NCI-H1694 treated with DMSO at 0.1 percent for 48 hours (cell line): ENCODE results near the gene UAP1L1.
A peak's percentile ranks its signal among the peaks of the same experiment; 100 is the strongest.
"Not testable (repeated sequence)": the region's sequence is repeated elsewhere in the genome, so short reads cannot be mapped to it uniquely, and the experiment has no call there.

Experiments
- DNase-seq: peaks from one replicate; lab custom pipeline; 2025; lab: John Stamatoyannopoulos, UW

UAP1L1 gene

GRCh38 chr9:137057545-137057944, 19.8 kb upstream of the UAP1L1 start:
- peak; percentile 13 for DNase-seq

GRCh38 chr9:137058521-137059234, 18.6 kb upstream of the UAP1L1 start:
- no peak for DNase-seq

- no peak for DNase-seq
These were observed 14.9 kb upstream of the UAP1L1 start for GRCh38 chr9:137062384-137062783.

GRCh38 chr9:137062798-137063197, 14.5 kb upstream of the UAP1L1 start:
- DNase-seq, result not testable (repeated sequence)

- DNase-seq, result no peak
These were observed 13.8 kb upstream of the UAP1L1 start for GRCh38 chr9:137063311-137064026.

GRCh38 chr9:137064027-137064879, 13.1 kb upstream of the UAP1L1 start:
- DNase-seq, result no peak

GRCh38 chr9:137064880-137065164, 12.5 kb upstream of the UAP1L1 start:
- DNase-seq, result no peak

DNA sequence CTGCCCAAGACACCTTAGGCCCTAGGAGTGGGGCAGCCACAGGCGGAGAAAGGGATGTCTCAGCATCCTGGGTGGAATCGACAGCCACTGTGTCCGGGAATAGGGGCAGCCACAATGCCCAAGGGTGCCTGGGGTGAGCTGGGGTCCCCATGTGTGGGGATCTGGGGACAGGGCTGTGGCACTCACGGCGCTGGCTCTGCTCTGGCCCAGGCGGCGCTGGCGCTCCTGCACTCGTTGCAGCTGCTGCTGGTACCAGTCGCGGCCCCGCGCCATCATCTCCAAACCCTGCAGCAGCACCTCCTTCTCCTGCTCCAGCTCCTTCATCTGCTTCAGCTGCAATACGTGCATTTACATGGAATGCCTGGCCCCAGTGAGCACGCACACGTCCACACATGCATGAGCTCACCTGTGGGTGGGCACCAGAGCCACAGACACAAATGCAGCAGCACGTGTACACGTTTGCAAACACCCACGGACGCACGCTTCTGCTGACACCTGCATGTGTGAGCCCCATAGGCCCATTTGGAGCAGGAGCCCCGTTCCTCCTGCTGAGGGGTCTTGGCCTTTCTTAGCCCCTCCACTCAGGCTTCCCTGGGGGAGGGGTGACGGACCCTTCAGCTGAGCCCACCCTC, 11.9 kb upstream of the UAP1L1 start:
- no peak for DNase-seq

DNA sequence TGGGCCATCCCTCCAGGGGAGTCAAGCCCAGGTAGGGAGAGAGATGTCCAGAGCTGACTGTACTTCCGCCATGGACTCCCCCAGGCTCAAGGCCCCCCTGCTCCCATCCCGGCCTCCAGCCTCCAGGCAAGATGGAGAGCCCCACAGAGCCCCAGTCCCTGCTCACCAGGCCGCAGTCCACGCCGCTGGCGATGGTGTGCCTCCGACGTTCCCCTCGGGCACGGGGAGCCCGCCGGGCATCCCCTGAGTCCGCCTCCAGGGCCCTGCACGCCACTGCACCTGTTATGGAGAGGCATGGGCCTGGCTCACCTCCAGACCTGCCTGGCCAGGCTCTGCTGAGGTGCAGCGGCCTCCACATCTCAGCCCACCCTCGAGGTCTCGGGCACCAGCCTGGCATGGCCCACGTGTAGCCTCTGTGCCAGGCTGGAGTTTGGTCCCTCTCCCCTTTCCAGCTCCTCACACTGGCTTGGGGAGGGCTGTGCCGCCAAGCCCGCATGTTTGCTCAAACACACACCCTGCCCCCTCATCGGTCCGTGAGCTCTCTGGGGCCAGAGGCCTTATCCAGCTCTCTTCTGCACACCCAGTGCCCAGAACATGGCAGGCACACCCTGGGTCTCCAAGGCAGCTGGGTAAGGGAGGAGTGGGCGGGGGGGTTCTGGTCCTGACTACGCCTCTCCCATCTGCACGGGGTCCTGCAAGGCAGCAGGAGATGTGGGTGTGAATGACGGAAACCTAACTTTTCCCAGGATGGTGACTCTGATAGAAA, 11.0 kb upstream of the UAP1L1 start:
- DNase-seq, result no peak

GRCh38 chr9:137067860-137068538, 9.3 kb upstream of the UAP1L1 start:
- DNase-seq, result peak; percentile 62

GRCh38 chr9:137068539-137069507, 8.5 kb upstream of the UAP1L1 start:
- DNase-seq, result no peak

DNA sequence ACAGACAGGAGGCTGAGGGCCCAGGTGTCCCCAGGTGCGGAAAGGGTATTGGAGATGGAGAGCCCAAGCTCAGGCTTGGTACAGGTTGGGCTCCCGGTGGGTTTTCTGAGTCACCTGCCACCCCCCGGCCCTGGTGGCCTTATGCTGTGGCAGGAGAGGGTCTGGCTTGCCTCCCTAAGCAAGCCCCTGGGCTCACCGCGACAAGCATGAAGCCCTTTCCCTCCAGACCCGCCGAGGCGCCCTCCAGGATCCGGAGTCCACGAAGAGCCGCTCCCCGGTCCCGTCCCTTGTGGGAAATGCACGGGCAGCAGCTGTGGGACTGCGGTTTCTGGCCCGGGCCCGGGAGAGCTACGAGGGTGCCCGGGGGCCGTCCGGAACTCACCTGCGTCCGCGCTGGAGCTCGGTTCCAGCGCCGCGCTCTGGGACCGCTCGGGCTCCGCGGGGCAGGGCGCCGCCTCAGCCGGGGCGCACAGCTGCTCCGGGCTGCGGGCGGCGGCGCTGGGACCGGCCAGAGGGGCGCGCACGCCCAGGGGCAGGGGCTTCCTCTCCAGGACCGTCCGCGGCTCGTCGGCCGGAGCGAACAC, 7.7 kb upstream of the UAP1L1 start:
- DNase-seq, result no peak

GRCh38 chr9:137070201-137070905, 7.0 kb upstream of the UAP1L1 start, which contains the start of gene SAPCD2:
Gene SAPCD2, minus strand, starts transcription at chr9:137070557. Its CDS starts 97 bp downstream, at chr9:137070460.
- peak; percentile 69 for DNase-seq

DNA sequence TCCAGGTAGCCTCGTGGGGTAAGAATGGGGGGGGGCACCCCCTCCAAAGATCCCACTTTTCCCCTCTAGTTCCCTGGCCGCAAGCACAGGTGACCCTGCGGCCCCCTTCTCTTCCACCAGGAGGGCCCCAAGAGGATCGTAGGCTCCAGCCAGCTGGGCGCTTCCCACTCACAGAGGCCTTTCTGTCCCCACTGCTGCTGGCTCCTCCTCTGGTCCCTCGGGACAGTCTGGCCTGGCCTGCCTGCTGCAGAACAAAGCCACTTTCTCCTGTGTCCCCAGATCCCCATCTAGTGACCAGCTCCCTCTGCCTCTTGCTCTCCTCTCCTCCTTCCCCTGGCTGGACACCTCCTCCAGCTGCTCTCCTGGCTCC, 6.4 kb upstream of the UAP1L1 start:
- DNase-seq, result no peak

- no peak for DNase-seq
These were observed 6.0 kb upstream of the UAP1L1 start for GRCh38 chr9:137071282-137071681.

GRCh38 chr9:137073992-137074399, 3.3 kb upstream of the UAP1L1 start:
- DNase-seq, result no peak

- no peak for DNase-seq
These were observed 2.6 kb upstream of the UAP1L1 start for GRCh38 chr9:137074657-137075274.

GRCh38 chr9:137075275-137075775, 2.0 kb upstream of the UAP1L1 start:
- DNase-seq, result no peak
